GM12865 (cell line): Measurements from ENCODE around the gene PTP4A2.
A peak's percentile ranks its signal among the peaks of the same experiment; 100 is the strongest.

Experiments used
- DNase-seq: peaks from one replicate; pipeline ENCODE4 v3.0.0; 2010; ENCODE audit warnings: low read depth
- H3K4me3 ChIP-seq: 2 replicates; pipeline ENCODE4 v1.5.1; 2011; ENCODE audit warnings: mild to moderate bottlenecking, low read depth, low read length, control low read depth
- TF ChIP-seq, protein P1 (sequence below): IDR thresholded peaks from 2 replicates; pipeline ENCODE4 v1.5.1; 2011; ENCODE audit warnings: low read length, control low read depth, low read depth, inconsistent platforms; ENCODE audit not compliant: insufficient read depth; ENCODE audit errors: missing control alignments

The PTP4A2 gene

DNA sequence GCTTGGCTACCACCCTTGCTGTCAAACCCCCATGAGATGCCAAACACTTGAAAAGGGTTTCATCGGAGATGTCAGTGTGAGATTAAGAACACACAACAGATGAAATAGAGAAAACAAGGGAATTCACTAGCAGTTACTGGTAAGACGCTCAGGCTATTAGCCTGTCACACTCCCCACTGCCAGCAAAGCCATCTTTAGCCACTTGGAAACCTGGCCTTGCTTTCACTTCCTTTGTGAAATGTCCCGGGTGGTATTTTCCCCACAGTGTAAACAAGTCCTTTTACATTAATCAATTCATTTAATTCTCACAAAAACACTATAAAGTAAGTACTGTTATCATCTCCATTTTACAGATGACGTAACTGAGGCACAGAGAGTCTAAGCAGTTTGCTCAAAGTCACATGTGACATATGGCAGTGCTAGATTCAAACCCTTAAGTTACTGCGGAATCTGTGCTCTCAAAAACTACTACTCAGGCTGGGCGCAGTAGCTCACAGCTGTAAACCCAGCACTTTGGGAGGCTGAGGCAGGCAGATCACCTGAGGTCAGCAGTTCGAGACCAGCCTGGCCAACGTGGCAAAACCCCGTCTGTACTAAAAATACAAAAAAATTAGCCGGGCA is 42.8 kb upstream of the PTP4A2 start:
- H3K4me3 ChIP-seq, result no peak overlapping the region
- peak; percentile 83 for DNase-seq
- TF ChIP-seq, protein P1, sequence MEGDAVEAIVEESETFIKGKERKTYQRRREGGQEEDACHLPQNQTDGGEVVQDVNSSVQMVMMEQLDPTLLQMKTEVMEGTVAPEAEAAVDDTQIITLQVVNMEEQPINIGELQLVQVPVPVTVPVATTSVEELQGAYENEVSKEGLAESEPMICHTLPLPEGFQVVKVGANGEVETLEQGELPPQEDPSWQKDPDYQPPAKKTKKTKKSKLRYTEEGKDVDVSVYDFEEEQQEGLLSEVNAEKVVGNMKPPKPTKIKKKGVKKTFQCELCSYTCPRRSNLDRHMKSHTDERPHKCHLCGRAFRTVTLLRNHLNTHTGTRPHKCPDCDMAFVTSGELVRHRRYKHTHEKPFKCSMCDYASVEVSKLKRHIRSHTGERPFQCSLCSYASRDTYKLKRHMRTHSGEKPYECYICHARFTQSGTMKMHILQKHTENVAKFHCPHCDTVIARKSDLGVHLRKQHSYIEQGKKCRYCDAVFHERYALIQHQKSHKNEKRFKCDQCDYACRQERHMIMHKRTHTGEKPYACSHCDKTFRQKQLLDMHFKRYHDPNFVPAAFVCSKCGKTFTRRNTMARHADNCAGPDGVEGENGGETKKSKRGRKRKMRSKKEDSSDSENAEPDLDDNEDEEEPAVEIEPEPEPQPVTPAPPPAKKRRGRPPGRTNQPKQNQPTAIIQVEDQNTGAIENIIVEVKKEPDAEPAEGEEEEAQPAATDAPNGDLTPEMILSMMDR, result no peak

DNA sequence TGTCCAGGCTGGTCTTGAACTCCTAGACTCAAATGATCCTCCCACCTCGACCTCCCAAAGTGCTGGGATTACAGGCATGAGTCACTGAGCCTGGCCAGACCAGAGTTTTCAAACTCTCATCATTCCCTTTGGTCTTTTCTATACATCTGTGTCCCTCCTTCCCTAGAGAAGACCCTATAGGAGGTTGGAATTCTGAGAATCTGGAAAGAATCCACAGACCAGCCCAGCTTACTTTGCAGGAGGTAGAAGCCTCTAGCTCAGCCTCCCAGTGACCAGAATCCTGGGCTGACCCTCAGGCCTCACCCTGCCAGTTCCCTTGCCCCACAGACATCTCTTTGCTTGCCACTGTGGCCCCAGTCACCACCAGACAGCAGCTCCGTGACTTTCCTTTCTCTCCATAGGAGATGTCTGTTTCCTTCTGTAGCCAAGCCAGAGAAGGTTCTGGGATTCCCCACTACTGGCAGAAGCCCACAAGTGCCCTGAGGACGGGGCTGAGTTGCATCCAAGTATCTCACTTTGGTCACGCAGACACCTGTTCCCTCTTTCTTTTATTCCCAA is 40.8 kb upstream of the PTP4A2 start:
- no peak overlapping the region for H3K4me3 ChIP-seq
- TF ChIP-seq, protein P1, result no peak
- DNase-seq, result no peak

DNA sequence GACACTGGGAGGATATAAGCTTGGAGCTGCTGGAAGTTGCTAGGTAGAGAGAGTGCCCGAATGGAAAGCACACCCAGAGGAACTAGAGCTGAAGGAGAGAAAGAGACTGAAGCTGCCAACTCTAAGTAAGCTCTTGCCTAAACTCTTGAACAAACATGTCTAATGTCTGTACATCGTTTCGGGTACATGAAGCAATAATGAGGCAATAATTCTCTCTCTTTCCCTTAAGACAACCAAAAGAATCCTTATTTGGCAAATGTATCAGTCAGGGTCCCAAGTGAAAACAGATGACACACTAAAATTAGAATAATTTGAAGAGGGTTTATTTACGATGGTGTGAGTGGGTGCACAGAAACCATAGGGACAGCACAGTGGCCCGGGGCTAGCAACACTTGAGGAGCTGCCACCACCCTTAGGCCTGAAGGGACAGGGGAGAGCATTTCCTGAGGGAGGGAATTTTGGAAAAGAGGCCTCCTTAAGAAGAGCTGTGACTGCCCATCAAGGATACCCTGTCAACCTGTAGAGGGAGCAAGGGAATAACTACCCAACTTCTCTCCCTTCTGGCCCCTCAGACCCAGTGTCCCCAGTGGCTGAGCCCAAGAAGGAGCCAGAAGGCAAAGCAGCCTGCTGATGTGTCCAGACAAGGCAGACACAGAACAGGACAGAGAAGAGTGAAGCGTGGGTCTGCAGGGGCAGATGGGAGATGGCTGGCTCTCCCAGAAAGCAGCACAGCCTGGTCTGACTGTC is 39.4 kb upstream of the PTP4A2 start:
- peak; percentile 50 for DNase-seq
- no peak overlapping the region for H3K4me3 ChIP-seq
- TF ChIP-seq, protein P1, result no peak

DNA sequence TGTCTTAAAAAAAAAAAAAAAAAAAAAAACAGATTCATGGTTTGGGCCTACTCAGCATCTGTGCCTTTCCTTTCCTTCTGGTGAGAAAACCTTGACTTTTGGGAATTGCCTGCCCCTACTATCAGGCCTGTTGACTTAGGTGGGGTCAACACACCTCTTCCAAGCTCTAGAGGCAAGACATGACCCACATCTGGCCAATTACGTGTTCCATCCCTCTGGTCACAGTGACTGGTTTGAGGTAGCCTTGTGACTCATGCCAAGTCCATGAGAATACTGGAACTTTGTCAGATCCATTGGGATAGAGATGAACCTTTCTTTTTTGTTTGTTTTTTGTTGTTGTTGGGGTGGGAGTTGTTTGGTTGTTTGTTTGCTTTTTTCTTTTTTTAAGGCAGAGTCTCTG is 38.2 kb upstream of the PTP4A2 start:
- H3K4me3 ChIP-seq, result no peak overlapping the region
- no peak for DNase-seq

DNA sequence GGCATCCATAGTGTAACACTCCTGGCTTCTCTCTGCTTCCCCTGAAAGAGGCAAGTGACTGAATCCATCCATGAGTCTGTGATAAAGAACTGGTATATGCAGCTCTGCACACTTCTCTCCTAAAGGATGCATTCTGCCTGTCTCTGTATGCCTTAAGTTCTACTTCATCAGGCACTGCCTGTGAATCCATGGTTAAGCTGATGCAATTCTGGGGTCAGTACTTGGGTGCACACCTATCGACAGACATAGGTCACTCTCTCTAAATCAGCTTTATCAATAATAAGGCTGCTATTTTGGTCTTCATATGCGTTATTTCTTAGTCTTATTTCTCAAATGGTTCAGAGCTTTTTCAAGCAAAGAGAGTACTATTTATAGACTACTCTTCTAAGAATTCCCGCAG is 32.7 kb upstream of the PTP4A2 start:
- TF ChIP-seq, protein P1, result no peak
- no peak for DNase-seq

More for the DNA sequence above, 38.2 kb upstream of the PTP4A2 start:
- TF ChIP-seq, protein P1, result no peak

DNA sequence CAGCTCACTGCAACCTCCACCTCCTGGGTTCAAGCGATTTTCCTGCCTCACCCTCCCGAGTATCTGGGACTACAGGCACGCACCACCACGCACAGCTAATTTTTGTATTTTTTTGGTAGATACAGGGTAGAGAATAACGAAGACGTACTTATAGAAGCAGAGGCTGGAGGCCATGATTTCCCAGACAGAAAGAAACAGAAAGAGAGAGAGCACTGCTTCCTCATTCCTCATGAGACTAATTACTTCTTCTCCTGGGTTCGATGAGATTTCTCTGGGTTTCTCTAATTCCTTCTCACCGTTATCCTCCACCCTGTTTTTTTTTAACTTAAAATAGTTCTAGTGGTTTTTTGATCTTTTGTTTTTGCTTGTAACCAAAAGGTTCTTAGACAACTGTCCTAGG is 23.4 kb upstream of the PTP4A2 start:
- TF ChIP-seq, protein P1, result no peak
- H3K4me3 ChIP-seq, result no peak overlapping the region
- peak; percentile 53 for DNase-seq

More for the DNA sequence above, 32.7 kb upstream of the PTP4A2 start:
- H3K4me3 ChIP-seq, result no peak overlapping the region
